ENCODE results near the gene GPBP1. TPM values are rescaled to one million over a fixed set of nuclear protein-coding genes. Genes with fewer than 3 reads are reported as not detected.

Gene GPBP1
- total and polyA plus RNA-seq, 2 of the 4 experiments (the other 2 are of a cell fraction) = 24.3 to 29.2 TPM

GRCh38 chr5:57299986-57300385 is 126.1 kb downstream of the GPBP1 start:
- ChIA-PET POLR2A (ENCODE audit: unreplicated experiment) (no interaction called here), CTCF (interaction anchor here (1.4 kb wide), 1 partner anchor 479 kb away, joined by 5 read pairs; no protein-coding TSS in a partner anchor)
- BruUV-seq (replicated peaks) = no TSS peak

More at GRCh38 chr5:57299986-57300385, 126.1 kb downstream of the GPBP1 start:
- no peak overlapping the region for H3K56ac ChIP-seq (ENCODE audit: extremely low read depth, insufficient read depth, low read length)
- H2BK20ac ChIP-seq (ENCODE audit: low read depth, low read length) = peak overlapping the region; percentile 98
- peak overlapping the region; percentile 52 for H4K5ac ChIP-seq (ENCODE audit: low read depth, low read length)
- H3K4me3 ChIP-seq (ENCODE audit: insufficient read depth, low read depth, low read length) = no peak overlapping the region
- H3K9me3 ChIP-seq (ENCODE audit: control insufficient read depth, insufficient read depth, low read length) = no peaks in the 10 kb centered on the region
- H2BK120ac ChIP-seq (ENCODE audit: low read depth, low read length) = peak overlapping the region; percentile 98
- TF ChIP-seq MAFK (IDR thresholded peaks at IDR 0.05; ENCODE audit: low read depth, low read length) = no peak
- peaks cover 7% of the 10 kb centered on the region for H3K9me1 ChIP-seq (ENCODE audit: insufficient read depth, low read length)
- no peak overlapping the region; the same call in 1 of the 2 replicates for H3K27ac ChIP-seq (ENCODE audit: insufficient read depth, low read length)
- DNase-seq (no peak), ATAC-seq (ENCODE audit: low read depth) (no peak)
- H3K36me3 ChIP-seq (ENCODE audit: control insufficient read depth, insufficient read depth, low read length) = no peaks in the 10 kb centered on the region
- peak overlapping the region; percentile 96 for H3K4ac ChIP-seq (ENCODE audit: low read depth, low read length)
- in situ Hi-C loops (cut with MboI; ENCODE audit: low sequenced_read_pairs) (loop anchor here (5.0 to 25.0 kb wide), 3 partner anchors 482 to 1162 kb away; partner anchors contain the start of gene PLK2), intact Hi-C loops (cut with micrococcal nuclease) (loop anchor here (1.0 to 10.0 kb wide), 5 partner anchors 83 to 887 kb away; no protein-coding TSS in a partner anchor), dilution Hi-C loops (cut with HindIII; ENCODE audit: low sequenced_read_pairs, unreplicated experiment) (no loop called here)
- no peaks in the 10 kb centered on the region; a peak in 1 of 4 replicates for H3K79me1 ChIP-seq (ENCODE audit: low read depth in 1 of 2, low read length in 2 of 2)
- peak overlapping the region; percentile 91 for H3K14ac ChIP-seq (replicated peaks; ENCODE audit: low read depth, low read length)
- H2BK15ac ChIP-seq (ENCODE audit: low read depth, low read length) = peak overlapping the region; percentile 94; the same call in 2 of the 3 replicates
- H3K27me3 ChIP-seq (ENCODE audit: control insufficient read depth, insufficient read depth, low read length) = no peaks in the 10 kb centered on the region
- peak overlapping the region; percentile 90 for H4K91ac ChIP-seq (ENCODE audit: insufficient read depth, low read depth, low read length)
- peak overlapping the region; percentile 86 for H2AK5ac ChIP-seq (ENCODE audit: low read depth, low read length)
- H3K4me2 ChIP-seq (ENCODE audit: low read depth, low read length) = no peak overlapping the region
- 80% methylated on average over 1 of the region's 3 CpGs; no CpG with 5 or more reads in 1 of the 2 experiments for WGBS, 2 experiments (ENCODE audit: extremely low coverage in 2 of 2, insufficient read length in 1 of 2)
- H4K20me1 ChIP-seq (ENCODE audit: insufficient read depth, low read length) = no peaks in the 10 kb centered on the region
- peak overlapping the region; percentile 78 for H3K18ac ChIP-seq (ENCODE audit: low read depth, low read length)
- H3K9ac ChIP-seq (ENCODE audit: low read depth, low read length) = no peak overlapping the region
- no peak overlapping the region for H2AFZ ChIP-seq (replicated peaks; ENCODE audit: low read length, poor library complexity)
- H3K23ac ChIP-seq (ENCODE audit: low read depth, low read length) = 0 out of 2 replicates have a peak overlapping the region, but pooled peaks have one; percentile 4
- H3K4me1 ChIP-seq (ENCODE audit: control insufficient read depth, insufficient read depth, low read length) = peaks cover 15% of the 10 kb centered on the region
- H2BK5ac ChIP-seq (ENCODE audit: low read depth, low read length, poor library complexity, severe bottlenecking) = peak overlapping the region; percentile 21
- H2AK9ac ChIP-seq (replicated peaks; ENCODE audit: low read depth, low read length, poor library complexity) = no peak overlapping the region
- H4K8ac ChIP-seq (ENCODE audit: low read depth in 2 of 2, low read length in 2 of 2) = peak overlapping the region; percentile 47 to 95; a peak in 2 of 4 replicates
